ENCODE data around the gene DAP.
A peak's percentile ranks its signal among the peaks of the same experiment; 100 is the strongest.
"Not testable (repeated sequence)": the region's sequence is repeated elsewhere in the genome, so short reads cannot be mapped to it uniquely, and the experiment has no call there.

The DAP gene

DNA sequence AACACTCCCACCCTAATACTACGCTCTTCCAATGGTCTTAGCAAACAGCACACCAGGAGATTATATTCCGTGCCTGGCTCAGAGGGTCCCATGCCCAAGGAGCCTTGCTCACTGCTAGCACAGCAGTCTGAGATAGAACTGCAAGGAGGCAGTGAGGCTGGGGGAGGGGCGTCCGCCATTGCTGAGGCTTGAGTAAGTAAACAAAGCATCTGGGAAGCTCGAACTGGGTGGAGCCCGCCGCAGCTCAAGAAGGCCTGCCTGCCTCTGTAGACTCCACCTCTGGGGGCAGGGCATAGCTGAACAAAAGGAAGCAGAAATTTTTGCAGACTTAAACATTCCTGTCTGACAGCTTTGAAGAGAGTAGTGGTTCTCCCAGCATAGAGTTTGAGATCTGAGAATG, 19.2 kb upstream of the DAP start:
- WGBS (ENCODE audit: extremely low coverage, insufficient coverage, low lambda C conversion rate), result no CpG with 5 or more reads among the region's 7 CpGs
- H3K27ac ChIP-seq (ENCODE audit: low read depth, low read length); H3K9ac ChIP-seq (ENCODE audit: low read length); H3K4me3 ChIP-seq (ENCODE audit: low read length); H3K79me2 ChIP-seq (ENCODE audit: control insufficient read depth, insufficient read depth, low read length); DNase-seq; H2BK5ac ChIP-seq (ENCODE audit: low read length); H2BK120ac ChIP-seq (ENCODE audit: low read depth, low read length); H3K79me1 ChIP-seq (ENCODE audit: low read length); H3K4me2 ChIP-seq (ENCODE audit: low read length); H4K8ac ChIP-seq (ENCODE audit: low read depth, low read length); H3K18ac ChIP-seq (ENCODE audit: low read length); H3K23ac ChIP-seq (ENCODE audit: low read length); H3K36me3 ChIP-seq (ENCODE audit: control insufficient read depth, insufficient read depth, low read length); H3K27me3 ChIP-seq (ENCODE audit: insufficient read depth, low read length, poor library complexity); H2BK15ac ChIP-seq (replicated peaks; ENCODE audit: low read depth); H3K4me1 ChIP-seq (ENCODE audit: control insufficient read depth, low read depth, low read length); H3K4ac ChIP-seq (ENCODE audit: low read depth, low read length); H4K5ac ChIP-seq (ENCODE audit: low read length); H2AK5ac ChIP-seq (ENCODE audit: low read length); H3K56ac ChIP-seq (ENCODE audit: low read length): not testable (repeated sequence)

DNA sequence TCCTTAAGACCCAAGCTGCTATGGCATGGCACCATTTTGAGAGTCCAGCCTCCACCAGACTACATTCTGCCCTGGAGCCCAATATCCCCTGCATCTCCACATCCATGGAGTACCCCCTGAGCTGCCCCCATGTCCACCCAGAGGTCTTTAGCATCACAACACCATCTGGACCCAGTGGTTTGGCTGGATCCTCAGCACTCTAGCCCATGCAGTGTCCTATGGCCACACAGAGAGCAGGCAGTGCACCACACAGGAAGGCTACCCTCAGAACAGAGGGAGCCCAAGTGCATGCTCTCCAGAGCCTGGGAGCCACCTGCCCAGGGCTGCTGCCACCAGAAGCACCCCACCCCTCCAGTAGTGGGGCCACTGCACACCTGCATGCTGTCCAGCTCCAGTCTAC, 18.6 kb upstream of the DAP start:
- no peak overlapping the region for H3K4me2 ChIP-seq (ENCODE audit: low read length)
- no peak overlapping the region for H4K5ac ChIP-seq (ENCODE audit: low read length)
- no peaks in the 10 kb centered on the region for H3K79me2 ChIP-seq (ENCODE audit: control insufficient read depth, insufficient read depth, low read length)
- H3K18ac ChIP-seq (ENCODE audit: low read length), result no peak overlapping the region
- H2AK5ac ChIP-seq (ENCODE audit: low read length), result no peak overlapping the region
- no peak overlapping the region for H2BK120ac ChIP-seq (ENCODE audit: low read depth, low read length)
- H3K56ac ChIP-seq (ENCODE audit: low read length), result no peak overlapping the region
- H3K23ac ChIP-seq (ENCODE audit: low read length), result no peak overlapping the region
- no peak for DNase-seq
- H3K79me1 ChIP-seq (ENCODE audit: low read length), result no peaks in the 10 kb centered on the region
- H2BK15ac ChIP-seq (replicated peaks; ENCODE audit: low read depth), result no peak overlapping the region
- H4K8ac ChIP-seq (ENCODE audit: low read depth, low read length), result no peak overlapping the region
- H3K9ac ChIP-seq (ENCODE audit: low read length), result no peak overlapping the region
- no peaks in the 10 kb centered on the region for H3K36me3 ChIP-seq (ENCODE audit: control insufficient read depth, insufficient read depth, low read length)
- no peak overlapping the region for H3K4ac ChIP-seq (ENCODE audit: low read depth, low read length)
- no peak overlapping the region for H3K27ac ChIP-seq (ENCODE audit: low read depth, low read length)
- no peak overlapping the region for H3K4me3 ChIP-seq (ENCODE audit: low read length)
- no peaks in the 10 kb centered on the region for H3K4me1 ChIP-seq (ENCODE audit: control insufficient read depth, low read depth, low read length)
- no peaks in the 10 kb centered on the region for H3K27me3 ChIP-seq (ENCODE audit: insufficient read depth, low read length, poor library complexity)
- no peak overlapping the region for H2BK5ac ChIP-seq (ENCODE audit: low read length)

DNA sequence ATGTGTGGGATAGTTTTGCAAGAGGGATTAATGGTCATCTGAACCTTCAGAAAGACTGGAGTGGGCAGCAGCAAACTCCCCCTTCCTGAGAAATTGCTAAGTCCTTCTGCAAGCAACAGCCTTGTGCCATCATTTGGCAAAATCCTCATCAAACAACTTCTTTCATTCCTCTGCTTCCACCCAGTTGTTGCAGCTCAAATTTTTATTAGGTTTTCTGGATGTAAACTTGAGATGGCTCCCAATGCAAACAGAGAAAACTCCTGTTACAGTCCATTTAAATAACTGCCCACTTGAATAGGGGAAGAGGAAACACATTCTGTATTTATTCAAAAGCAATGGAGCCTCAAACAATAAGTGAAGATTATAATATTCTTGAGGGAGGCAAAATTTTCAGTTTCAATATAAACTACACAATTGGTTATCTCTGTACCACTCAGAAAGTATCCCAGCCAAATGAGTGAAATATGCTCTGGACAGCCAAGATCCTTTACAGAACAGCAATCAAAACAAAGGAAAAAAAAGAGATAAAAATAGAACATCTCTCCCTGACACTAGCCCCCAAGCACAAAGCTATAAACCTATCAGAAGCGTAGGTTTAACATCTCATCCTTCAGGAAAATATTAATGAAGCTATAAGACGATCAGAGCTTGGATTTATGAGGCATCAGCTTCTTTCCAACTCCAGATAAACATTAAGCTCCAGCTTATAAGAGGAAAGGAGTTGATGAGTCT, 17.3 kb upstream of the DAP start:
- Histone ChIP-seq H3K18ac (ENCODE audit: low read length) (no peak overlapping the region), H4K8ac (ENCODE audit: low read depth, low read length) (no peak overlapping the region), H4K5ac (ENCODE audit: low read length) (no peak overlapping the region), H3K27me3 (ENCODE audit: insufficient read depth, low read length, poor library complexity) (no peaks in the 10 kb centered on the region), H3K56ac (ENCODE audit: low read length) (no peak overlapping the region), H3K27ac (ENCODE audit: low read depth, low read length) (no peak overlapping the region), H3K4ac (ENCODE audit: low read depth, low read length) (no peak overlapping the region), H2AK5ac (ENCODE audit: low read length) (no peak overlapping the region), H3K23ac (ENCODE audit: low read length) (no peak overlapping the region), H2BK5ac (ENCODE audit: low read length) (no peak overlapping the region), H3K79me2 (ENCODE audit: control insufficient read depth, insufficient read depth, low read length) (no peaks in the 10 kb centered on the region), H3K9ac (ENCODE audit: low read length) (no peak overlapping the region), H3K4me3 (ENCODE audit: low read length) (no peak overlapping the region), H3K4me2 (ENCODE audit: low read length) (no peak overlapping the region), H3K79me1 (ENCODE audit: low read length) (no peaks in the 10 kb centered on the region), H2BK120ac (ENCODE audit: low read depth, low read length) (no peak overlapping the region), H3K36me3 (ENCODE audit: control insufficient read depth, insufficient read depth, low read length) (no peaks in the 10 kb centered on the region), H2BK15ac (replicated peaks; ENCODE audit: low read depth) (no peak overlapping the region), H3K4me1 (ENCODE audit: control insufficient read depth, low read depth, low read length) (no peaks in the 10 kb centered on the region)
- no CpG with 5 or more reads among the region's 2 CpGs for WGBS (ENCODE audit: extremely low coverage, insufficient coverage, low lambda C conversion rate)
- DNase-seq, result no peak

DNA sequence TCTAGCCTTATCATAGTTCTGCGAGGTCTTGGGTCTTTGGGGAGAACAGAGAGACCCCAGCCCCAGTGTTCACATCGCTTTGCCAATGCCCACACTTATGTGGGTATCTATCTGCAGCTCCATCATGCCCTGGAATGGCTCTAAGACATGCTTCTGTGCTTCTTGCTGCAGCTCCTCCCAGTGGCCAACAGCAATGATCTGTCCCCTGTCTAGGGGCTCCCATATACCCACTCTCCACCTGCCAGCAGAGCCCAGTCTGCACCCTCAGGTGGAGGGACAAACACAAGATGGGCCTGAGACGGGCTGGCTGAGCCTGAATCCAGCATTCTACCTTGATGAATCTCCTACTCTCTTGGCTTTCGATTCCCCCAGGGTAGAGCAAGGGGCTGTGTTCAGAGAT, 14.6 kb upstream of the DAP start:
- H2BK5ac ChIP-seq (ENCODE audit: low read length), result no peak overlapping the region
- no peak overlapping the region for H3K9ac ChIP-seq (ENCODE audit: low read length)
- H4K8ac ChIP-seq (ENCODE audit: low read depth, low read length), result no peak overlapping the region
- H3K4me3 ChIP-seq (ENCODE audit: low read length), result no peak overlapping the region
- no peak overlapping the region for H3K27ac ChIP-seq (ENCODE audit: low read depth, low read length)
- no peaks in the 10 kb centered on the region for H3K79me1 ChIP-seq (ENCODE audit: low read length)
- no peak overlapping the region for H4K5ac ChIP-seq (ENCODE audit: low read length)
- WGBS (ENCODE audit: extremely low coverage, insufficient coverage, low lambda C conversion rate), result no CpG with 5 or more reads among the region's 4 CpGs
- H3K18ac ChIP-seq (ENCODE audit: low read length), result no peak overlapping the region
- H3K4ac ChIP-seq (ENCODE audit: low read depth, low read length), result no peak overlapping the region
- no peak overlapping the region for H3K4me2 ChIP-seq (ENCODE audit: low read length)
- no peak overlapping the region for H3K56ac ChIP-seq (ENCODE audit: low read length)
- H2BK15ac ChIP-seq (replicated peaks; ENCODE audit: low read depth), result no peak overlapping the region
- H3K23ac ChIP-seq (ENCODE audit: low read length), result no peak overlapping the region
- no peaks in the 10 kb centered on the region for H3K79me2 ChIP-seq (ENCODE audit: control insufficient read depth, insufficient read depth, low read length)
- no peaks in the 10 kb centered on the region for H3K4me1 ChIP-seq (ENCODE audit: control insufficient read depth, low read depth, low read length)
- no peak overlapping the region for H2AK5ac ChIP-seq (ENCODE audit: low read length)
- H3K27me3 ChIP-seq (ENCODE audit: insufficient read depth, low read length, poor library complexity), result no peaks in the 10 kb centered on the region
- no peaks in the 10 kb centered on the region for H3K36me3 ChIP-seq (ENCODE audit: control insufficient read depth, insufficient read depth, low read length)
- no peak overlapping the region for H2BK120ac ChIP-seq (ENCODE audit: low read depth, low read length)
- peak; percentile 25 for DNase-seq

DNA sequence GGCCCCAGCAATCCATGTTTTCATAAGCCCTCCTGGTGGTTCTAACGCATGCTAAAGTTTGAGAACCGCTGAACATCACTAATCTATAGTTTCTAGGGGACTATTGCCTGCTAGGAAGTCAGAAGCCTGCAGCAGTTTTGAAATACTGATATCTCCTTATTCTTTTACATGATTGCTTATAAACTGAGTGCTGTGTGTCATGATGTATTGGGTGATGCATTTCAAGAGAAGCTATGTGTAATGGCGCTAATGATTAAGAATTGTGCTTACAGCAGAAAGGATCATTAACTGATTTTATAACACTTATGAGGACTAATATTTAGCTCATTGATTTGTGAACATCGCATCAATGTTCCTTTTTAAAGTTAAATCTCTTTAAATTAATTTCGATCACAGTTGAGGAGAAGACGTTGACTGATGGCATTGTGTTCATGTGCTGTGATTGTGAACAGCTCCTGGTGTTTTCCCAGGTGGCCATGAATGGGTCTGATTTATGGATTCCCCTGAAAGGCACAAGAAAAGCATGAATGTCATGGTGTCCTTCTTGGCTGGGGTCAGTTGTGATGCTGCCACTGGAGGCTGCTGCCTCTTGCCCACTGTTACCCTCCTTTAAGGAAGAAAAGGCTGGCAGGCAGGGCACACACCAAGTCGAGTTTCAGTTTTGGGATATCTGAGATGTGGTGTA, 12.0 kb upstream of the DAP start:
- no peak overlapping the region for H3K4me2 ChIP-seq (ENCODE audit: low read length)
- H4K5ac ChIP-seq (ENCODE audit: low read length), result no peak overlapping the region
- no CpG with 5 or more reads among the region's 7 CpGs for WGBS (ENCODE audit: extremely low coverage, insufficient coverage, low lambda C conversion rate)
- no peaks in the 10 kb centered on the region for H3K27me3 ChIP-seq (ENCODE audit: insufficient read depth, low read length, poor library complexity)
- H3K4me1 ChIP-seq (ENCODE audit: control insufficient read depth, low read depth, low read length), result no peaks in the 10 kb centered on the region
- H3K79me2 ChIP-seq (ENCODE audit: control insufficient read depth, insufficient read depth, low read length), result no peaks in the 10 kb centered on the region
- no peaks in the 10 kb centered on the region for H3K36me3 ChIP-seq (ENCODE audit: control insufficient read depth, insufficient read depth, low read length)
- no peaks in the 10 kb centered on the region for H3K79me1 ChIP-seq (ENCODE audit: low read length)
- no peak overlapping the region for H2BK5ac ChIP-seq (ENCODE audit: low read length)
- no peak overlapping the region for H3K27ac ChIP-seq (ENCODE audit: low read depth, low read length)
- H3K18ac ChIP-seq (ENCODE audit: low read length), result no peak overlapping the region
- no peak for DNase-seq
- no peak overlapping the region for H3K56ac ChIP-seq (ENCODE audit: low read length)
- no peak overlapping the region for H3K9ac ChIP-seq (ENCODE audit: low read length)
- no peak overlapping the region for H3K4ac ChIP-seq (ENCODE audit: low read depth, low read length)
- H2BK15ac ChIP-seq (replicated peaks; ENCODE audit: low read depth), result no peak overlapping the region
- H2BK120ac ChIP-seq (ENCODE audit: low read depth, low read length), result no peak overlapping the region
- no peak overlapping the region for H2AK5ac ChIP-seq (ENCODE audit: low read length)
- no peak overlapping the region for H4K8ac ChIP-seq (ENCODE audit: low read depth, low read length)
- H3K23ac ChIP-seq (ENCODE audit: low read length), result no peak overlapping the region
- H3K4me3 ChIP-seq (ENCODE audit: low read length), result no peak overlapping the region

All from mesendoderm (in vitro differentiated cells).